HCEC 1CT (cell line): Measurements from ENCODE around the gene RAPGEFL1.
"Not testable (repeated sequence)": the region's sequence is repeated elsewhere in the genome, so short reads cannot be mapped to it uniquely, and the experiment has no call there.

ENCODE experiments used
- DNase-seq: peaks from one replicate; pipeline ENCODE4 v3.0.0-alpha.2; 2017

RAPGEFL1 gene, protein sequence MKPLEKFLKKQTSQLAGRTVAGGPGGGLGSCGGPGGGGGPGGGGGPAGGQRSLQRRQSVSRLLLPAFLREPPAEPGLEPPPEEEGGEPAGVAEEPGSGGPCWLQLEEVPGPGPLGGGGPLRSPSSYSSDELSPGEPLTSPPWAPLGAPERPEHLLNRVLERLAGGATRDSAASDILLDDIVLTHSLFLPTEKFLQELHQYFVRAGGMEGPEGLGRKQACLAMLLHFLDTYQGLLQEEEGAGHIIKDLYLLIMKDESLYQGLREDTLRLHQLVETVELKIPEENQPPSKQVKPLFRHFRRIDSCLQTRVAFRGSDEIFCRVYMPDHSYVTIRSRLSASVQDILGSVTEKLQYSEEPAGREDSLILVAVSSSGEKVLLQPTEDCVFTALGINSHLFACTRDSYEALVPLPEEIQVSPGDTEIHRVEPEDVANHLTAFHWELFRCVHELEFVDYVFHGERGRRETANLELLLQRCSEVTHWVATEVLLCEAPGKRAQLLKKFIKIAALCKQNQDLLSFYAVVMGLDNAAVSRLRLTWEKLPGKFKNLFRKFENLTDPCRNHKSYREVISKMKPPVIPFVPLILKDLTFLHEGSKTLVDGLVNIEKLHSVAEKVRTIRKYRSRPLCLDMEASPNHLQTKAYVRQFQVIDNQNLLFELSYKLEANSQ

DNA sequence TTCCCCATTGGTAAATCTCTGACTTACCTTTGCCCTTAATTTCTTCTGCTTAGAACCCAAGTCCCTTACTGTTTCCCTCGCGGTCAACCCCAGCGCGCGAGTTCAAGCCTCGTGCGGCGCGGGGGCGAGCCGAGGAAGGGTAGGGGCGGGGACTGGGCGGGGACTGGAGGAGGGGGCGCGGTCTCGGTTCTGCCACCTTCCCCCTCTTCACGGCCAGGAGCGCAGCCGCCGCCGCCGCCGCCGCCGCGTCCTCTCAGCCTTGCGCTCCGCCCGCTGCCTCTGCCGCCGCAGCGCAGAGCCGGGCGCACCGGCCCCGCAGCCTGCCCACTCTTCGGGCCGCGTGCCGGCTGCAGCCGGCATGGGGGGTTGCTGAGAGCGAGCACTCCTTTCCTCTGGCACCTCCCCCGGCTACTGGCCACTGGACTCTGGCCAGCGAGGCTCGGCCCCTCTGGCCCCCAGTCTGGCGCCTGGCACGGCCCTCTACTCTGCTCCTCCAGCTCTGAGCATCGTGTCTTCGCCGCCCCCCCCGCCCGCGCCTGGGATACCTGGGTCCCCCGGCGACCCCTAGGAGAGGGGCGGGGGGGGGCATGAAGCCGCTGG, at the start of gene RAPGEFL1:
Gene RAPGEFL1 (plus strand): TSS at position 196 of the 600 bp plus-strand sequence. CDS start 392 bp downstream, at position 588.
- DNase-seq, result peak; percentile 43

DNA sequence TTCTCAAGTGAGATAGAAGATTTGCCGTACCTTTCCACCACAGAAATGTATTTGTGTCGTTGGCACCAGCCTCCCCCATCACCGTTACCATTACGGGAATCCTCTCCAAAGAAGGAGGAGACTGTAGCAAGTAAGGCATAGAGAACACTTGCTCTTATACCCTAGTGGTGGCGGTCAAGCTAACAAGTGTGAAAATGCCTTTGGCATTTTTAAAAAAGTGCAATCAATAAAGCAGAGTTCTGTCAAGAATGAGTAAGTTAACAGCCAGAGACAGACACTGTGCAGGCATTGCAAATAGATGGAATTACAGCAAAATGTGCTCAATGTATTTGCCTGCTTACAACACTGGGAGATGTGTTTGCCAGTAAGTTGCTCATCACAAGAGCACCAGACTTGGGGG, 47.8 kb upstream of the RAPGEFL1 start:
- DNase-seq, result no peak

DNA sequence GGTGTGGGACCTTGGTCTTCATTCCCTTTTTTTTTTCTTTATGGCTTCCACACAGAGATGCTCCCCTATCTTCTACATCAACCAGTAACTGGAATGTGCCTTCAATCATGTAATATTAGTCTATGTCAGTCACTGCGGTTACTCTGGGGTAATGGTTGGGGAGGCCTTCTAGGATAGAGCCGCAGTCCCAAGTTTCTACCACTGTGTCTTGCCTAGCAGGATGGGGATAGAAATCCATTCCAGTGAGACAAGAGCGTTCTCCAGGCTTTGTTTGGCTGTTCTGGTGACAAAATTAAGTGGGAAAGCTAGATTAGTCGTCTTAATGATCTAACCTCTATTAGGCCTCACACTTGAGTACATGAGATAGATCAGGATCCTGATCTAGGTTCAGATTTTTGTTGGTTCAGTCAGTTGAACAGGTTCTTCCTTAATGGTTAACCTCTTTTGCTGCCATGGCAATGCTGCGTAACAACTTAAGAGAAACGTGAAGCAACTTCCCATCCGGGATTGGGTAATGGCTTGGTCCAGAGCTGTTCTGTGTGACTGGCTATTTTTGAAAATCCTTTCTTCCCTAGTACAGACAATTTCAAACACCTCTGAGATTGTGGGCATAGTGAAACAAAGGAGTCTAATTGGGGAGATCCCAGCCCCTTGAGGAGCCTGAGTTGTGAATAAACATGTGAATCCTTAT, 46.8 kb upstream of the RAPGEFL1 start:
- no peak for DNase-seq

DNA sequence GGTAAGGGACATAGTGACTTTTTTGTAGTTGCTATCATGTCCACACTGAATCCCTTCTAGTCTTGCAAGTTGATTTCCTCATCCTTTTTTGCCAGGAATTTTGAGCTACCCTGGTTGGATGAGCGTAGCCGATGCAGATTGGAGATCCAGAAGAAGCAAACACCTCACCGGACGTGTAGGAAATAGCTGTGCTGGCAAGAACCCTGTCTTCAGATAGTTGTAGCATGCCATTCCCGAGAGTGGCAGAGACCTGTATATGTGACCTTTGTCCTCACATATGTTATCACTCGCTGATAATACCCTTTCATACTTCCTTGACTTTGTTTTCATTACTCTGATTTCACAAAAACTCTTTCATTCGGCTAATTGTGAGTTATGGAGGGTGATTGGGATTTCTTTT, 43.1 kb upstream of the RAPGEFL1 start:
- no peak for DNase-seq

DNA sequence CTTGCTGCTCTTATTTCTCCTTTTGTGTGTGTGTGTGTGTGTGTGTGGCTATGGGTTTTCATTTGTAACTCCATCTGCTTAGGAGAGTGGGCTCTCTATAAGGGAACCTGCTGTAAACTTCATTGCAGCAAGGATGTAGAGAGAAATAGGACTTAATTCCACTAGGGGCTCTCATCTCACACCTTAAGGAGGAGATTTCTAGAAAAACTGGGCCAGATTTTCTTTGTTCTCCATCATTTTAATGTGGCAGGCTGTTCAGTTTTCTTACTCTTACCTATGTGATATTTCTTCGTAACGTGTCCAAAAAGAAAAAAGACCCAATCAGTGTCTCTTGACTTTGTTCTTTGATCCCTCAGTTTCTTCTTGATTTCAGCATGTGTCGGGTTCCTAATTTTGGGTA, 41.5 kb upstream of the RAPGEFL1 start:
- DNase-seq, result no peak

DNA sequence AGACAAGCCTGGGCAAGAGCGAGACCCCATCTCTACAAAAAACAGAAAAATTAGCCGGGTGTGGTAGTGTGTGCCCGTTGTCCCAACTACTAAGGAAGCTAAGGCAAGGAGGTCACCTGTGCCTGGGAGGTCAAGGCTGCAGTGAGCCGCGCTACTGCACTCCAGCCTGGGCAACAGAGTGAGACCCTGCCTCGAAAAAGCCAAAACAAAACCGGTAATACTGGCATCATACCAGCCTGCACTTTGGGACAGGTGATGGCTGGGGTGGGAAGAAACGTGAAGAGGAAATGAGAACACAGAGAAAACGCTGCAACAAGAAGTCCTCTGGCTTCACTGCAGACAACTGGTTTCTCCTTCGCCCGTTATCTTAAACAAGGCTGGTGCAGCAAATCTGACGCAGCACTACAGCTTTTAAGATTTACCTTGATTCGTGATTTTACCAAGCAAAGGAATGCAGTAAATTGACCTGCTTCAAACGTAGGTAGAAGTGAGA, 37.7 kb upstream of the RAPGEFL1 start:
- no peak for DNase-seq

DNA sequence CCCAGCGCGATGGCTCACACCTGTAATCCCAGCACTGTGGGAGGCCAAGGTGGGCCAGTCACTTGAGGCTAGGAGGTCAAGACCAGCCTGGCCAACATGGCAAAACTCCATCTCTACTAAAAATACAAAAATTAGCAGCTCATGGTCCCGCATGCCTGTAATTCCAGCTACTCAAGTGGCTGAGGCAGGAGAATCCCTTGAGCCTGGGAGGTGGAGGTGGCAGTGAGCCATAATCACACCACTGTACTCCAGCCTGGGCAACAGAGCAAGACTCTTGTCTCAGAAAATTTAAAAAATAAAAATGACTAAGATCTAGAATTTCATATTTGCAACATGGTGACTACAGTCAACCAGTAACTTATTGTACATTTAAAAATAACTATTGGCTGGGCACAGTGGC, 34.1 kb upstream of the RAPGEFL1 start:
- not testable (repeated sequence) for DNase-seq

DNA sequence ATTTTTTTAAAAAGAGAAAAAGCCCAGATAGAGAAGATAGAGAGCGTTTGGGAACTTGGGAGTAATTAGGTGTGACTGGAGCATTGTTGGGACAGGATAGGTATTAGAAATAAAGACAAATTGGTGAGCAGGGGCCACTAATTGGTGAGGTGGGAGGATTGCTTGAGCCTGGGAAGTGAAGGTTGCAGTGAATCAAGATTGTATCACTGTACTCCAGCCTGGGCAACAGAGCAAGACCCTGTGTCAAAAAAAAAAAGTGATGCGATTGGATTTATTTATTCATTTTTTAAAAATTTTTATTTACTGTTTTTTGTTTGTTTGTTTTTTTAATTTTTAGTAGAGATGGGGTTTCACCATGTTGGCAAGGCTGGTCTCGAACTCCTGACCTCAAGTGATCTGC, 31.8 kb upstream of the RAPGEFL1 start:
- no peak for DNase-seq

DNA sequence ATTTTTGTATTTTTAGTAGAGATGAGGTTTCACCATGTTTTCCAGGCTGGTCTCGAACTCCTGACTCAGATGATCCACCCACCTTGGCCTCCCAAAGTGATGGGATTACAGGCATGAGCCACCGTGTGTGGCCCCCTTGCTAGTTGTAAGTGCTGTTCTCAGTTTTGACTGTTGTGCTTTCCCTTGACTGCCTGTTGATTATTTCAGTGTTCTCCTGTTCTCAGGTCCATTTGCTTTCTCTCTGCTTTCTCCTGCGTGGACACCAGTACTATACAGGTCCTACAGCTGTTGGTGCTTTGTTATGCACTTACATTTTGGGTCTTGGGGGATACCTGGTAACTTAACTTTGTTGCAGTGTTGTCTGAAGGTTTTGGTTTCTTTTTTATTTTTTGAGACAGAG, 28.7 kb upstream of the RAPGEFL1 start:
- no peak for DNase-seq

DNA sequence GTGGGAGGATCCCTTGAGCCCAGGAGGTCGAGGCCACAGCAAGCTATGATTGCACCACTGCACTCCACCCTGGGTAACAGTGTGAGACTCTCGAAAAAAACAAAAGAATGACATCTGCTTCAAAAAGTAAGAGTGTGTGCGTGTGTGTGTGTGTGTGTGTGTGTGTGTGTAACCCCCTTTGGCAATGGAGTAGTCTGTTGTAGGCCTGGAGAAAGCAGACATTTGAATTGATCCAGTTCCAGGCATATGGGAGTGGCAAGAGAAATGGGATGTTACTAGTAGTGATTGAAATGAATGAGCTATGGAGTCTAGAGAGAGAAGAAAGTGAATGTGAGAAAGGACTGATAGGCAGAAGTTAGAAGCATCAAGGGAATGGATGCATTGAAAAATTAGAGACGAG, 27.0 kb upstream of the RAPGEFL1 start:
- no peak for DNase-seq

DNA sequence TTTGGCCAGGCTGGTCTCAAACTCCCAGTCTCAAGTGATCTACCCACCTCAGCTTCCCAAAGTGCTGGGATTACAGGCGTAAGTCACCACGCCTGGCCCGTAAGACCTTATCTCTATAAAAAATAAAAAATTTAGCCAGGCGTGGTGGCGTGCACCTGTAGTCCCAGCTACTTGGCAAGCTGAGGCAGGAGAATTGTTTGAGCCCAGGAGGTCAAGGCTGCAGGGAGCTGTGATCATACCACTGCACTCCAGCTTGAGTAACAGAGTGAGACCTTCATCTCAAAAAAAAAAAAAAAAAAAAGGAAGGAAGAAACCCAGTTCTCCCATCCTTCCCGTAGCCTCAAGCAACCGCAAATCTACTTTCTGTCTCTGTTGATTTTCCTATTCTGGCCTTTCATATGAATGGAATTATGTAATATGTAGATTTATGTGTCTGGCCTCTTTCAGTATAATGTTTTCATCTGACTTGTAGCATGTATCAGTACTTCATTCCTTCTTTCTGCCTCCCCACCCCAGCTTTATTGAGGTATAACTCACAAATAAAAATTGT, 25.8 kb upstream of the RAPGEFL1 start:
- DNase-seq, result no peak

DNA sequence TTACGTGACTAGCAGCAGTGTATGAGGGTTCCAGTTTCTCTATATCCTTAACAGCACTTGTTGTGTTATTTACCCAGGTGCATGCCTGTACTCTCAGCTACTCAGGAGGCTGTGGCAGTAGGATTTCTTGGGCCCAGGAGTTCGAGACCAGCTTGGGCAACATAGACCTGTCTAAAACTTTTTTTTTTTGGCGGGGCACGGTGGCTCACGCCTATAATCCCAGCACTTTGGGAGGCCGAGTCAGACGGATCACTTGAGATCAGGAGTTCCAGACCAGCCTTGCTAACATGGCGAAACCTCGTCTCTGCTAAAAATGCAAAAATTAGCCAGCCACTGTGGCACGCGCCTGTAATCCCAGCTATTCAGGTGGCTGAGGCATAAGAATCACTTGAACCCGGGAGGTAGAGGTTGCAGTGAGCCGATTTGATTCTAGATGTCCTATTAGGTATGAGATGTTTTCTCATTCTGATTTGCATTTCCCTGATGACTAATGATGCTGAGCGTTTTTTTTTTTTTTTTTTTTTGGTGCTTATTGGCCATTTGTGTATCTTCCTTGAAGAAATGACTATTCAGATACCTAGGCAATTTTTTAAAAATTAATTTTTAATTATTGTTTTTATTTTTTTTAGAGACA, 23.6 kb upstream of the RAPGEFL1 start:
- no peak for DNase-seq

DNA sequence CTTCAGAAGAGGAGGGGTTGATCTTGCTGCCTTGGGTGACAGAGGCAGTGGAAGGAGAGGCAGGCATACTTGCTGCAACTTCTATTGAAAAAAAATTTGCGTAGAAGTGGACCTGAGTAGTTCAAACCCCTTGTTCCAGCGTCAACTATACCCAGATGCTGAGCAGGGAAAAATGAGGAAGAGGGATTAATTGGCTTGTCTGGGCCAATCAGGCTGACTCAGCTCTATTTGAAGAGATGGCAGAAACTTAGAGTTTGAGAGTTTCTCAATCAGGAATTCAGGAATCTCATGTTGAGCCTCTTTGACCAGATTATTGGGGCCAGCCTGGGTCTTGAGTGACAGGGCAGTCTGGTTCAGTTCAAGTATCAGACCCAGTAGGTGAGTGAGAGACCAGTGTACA, 19.3 kb upstream of the RAPGEFL1 start:
- DNase-seq, result no peak

DNA sequence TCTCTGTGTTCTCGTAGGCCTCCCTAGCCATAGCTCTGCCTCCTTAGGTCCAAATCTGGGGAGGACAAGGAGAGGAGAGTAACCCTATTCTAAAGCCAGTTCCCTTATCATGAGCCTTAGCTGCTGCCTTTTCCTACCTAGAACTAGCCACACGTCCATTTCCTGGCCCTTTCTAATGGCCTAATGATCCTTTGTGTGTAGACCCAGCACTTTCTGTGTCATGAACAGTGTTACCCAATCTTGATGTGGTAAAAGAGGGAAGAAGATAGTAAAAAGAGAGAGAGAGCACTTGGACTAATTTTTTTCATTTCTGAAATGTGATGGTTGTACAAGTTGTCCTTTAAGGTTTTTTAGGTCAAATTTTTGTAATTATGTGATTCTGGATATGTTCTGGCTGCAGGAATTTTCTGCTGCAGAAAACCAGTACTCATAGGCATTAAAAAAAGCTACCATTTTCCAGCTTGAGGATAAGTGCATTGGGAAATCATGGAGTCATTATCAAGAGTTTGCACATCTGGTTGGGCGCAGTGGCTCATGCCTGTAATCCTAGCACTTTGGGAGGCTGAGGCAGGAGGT, 18.7 kb upstream of the RAPGEFL1 start:
- no peak for DNase-seq

DNA sequence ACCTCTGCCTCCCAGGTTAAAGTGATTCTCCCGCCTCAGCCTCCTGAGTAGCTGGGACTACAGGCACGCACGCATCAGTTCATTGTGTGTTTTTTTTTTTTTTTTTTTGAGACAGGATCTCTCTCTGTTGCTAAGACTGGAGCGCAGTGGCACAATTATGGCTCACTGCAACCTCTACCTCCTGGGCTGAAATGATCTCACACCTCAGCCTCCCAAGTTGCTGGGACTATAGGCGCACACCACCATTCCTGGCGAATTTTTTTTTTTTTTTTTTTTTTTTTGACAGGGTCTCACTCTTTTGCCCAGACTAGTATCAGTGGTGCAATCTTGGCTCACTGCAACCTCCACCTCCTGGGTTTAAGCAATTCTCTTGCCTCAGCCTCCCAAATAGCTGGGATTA, 17.8 kb upstream of the RAPGEFL1 start:
- DNase-seq, result no peak

DNA sequence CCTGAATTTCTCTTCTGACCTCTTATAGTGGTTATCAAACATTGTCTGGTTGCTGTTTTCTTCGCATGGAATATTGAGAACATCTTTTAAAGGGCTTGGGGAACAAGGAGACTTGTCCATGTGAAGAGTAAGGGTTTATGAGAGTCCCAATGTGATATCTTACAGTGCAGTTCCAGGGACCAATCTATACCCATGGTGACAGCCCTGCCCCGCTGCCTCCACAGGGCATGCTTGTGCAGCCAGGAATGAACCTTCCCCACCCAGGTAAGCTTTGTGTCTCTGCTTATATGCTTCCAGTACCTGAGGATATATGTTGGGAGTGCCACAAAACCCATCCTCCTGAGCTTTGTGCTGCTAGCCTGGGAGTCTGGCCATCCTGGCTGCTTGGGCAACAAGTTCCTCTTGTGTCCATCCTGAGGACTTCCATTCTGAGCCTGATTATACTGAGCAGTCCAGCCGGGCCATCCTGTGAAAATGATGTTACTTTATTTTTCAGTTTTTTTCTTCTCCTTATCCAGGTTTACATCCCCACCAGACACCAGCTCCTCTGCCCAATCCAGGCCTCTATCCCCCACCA, 9.5 kb upstream of the RAPGEFL1 start:
- no peak for DNase-seq

DNA sequence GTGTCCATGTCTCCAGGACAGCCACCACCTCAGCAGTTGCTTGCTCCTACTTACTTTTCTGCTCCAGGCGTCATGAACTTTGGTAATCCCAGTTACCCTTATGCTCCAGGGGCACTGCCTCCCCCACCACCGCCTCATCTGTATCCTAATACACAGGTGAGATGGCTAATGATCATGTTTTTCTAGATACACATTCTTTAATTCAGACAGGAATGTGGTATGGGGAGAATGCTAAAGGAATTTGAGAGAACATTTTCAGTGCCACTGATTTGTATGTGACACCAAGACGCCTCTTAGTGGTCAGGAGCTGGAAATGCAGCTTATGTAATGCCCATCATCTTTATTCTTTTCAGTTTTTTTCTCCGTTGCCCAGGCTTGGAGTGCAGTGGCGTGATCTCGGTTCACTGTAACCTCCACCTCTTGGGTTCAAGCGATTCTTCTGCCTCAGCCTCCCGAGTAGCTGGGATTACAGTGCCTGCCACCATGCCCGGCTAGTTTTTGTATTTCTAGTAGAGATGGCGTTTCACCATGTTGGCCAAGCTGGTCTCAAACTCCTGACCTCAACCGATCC, 8.9 kb upstream of the RAPGEFL1 start:
- peak; percentile 68 for DNase-seq

DNA sequence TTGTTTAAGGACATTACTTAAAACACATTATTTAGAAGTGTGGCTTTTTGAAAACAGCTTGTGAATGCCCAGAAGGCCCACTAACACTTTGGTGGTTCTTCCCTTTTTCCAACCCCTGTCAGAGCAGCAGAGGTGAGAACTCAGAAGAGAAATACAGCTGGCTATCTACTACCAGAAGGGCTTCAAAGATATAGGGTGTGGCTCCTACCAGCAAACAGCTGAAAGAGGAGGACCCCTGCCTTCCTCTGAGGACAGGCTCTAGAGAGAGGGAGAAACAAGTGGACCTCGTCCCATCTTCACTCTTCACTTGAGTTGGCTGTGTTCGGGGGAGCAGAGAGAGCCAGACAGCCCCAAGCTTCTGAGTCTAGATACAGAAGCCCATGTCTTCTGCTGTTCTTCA, 6.9 kb upstream of the RAPGEFL1 start:
- no peak for DNase-seq

DNA sequence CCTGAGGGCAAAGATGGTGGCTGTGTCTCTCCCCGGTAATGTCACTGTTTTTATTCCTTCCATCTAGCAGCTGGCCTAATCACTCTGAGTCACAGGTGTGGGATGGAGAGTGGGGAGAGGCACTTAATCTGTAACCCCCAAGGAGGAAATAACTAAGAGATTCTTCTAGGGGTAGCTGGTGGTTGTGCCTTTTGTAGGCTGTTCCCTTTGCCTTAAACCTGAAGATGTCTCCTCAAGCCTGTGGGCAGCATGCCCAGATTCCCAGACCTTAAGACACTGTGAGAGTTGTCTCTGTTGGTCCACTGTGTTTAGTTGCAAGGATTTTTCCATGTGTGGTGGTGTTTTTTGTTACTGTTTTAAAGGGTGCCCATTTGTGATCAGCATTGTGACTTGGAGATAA, 5.5 kb upstream of the RAPGEFL1 start:
- no peak for DNase-seq

DNA sequence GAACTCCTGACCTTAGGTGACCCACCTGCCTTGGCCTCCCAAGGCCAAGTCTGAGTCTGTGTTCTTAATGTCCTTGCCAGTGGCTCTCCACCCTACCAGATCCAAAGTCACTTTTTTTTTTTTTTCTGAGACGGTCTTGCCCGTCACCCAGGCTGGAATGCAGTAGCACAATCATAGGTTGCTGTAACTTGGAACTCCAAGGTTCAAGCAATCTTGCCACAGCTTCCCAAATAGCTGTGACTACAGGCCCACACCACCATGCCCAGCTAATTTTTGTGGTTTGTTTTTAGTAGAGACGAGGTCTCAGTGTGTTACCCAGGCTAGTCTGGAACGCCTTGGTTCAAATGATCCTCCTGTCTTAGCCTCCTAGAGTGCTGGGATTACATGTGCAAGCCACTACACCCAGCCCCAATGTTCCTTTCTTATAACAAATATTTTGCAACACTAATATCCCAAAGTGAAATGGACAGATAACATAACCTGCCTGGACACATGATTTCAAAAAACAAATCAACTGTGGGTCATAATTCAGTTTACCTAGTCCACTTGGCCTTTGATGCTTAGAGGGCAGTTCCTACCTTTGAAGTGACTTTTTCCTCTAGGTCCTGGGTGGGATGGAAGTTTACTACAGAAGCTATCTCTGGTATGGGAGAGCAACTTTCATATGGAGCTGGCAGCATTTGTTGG, 4.0 kb upstream of the RAPGEFL1 start:
- no peak for DNase-seq

DNA sequence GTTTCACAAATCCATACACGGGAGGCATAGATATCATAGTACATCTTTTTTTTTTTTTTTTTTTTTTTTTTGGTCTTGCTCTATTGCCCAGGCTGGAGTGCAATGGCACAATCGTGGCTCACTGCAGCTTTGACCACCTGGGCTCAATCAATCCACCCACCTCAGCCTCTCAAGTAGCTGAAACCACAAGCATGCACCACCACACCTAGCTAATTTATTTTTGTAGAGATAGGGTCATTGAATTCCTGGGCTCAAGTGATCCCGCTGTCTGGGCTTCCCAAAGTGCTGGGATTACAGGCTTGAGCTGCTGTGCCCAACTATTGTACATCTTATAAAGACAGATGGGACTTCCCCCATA, 3.5 kb upstream of the RAPGEFL1 start:
- no peak for DNase-seq
